OCI-LY3 (cell line): Measurements from ENCODE around the gene HDAC7.

Experiments used
- H2AFZ ChIP-seq: fragments of 200-600, 300-600 bp; shearing (Covaris generic); 2 replicates; pipeline ENCODE4 v1.6.0; 2014; ENCODE audit warnings: antibody characterized with exemption, low read depth, low read length
- H3K27ac ChIP-seq: fragments of 200-600, 300-600 bp; sonication (generic); 2 replicates; pipeline ENCODE4 v1.5.1; 2014; ENCODE audit warnings: mild to moderate bottlenecking, low read length, moderate library complexity, mixed read lengths
- H3K27me3 ChIP-seq: fragments of 200-600, 300-600 bp; sonication (generic); 2 replicates; pipeline ENCODE4 v1.6.1; 2014; ENCODE audit warnings: low read depth, low read length, mixed read lengths
- H3K36me3 ChIP-seq: fragments of 200-600, 300-600 bp; sonication (generic); replicated peaks from 2 replicates; pipeline ENCODE3; 2014; ENCODE audit warnings: low read depth, low read length, mixed read lengths
- H3K4me1 ChIP-seq: fragments of 300-600, 200-600 bp; sonication (generic); 2 replicates; pipeline ENCODE4 v1.6.1; 2014; ENCODE audit warnings: low read length, mixed read lengths
- H3K4me2 ChIP-seq: fragments of 200-600, 300-600 bp; sonication (generic); 2 replicates; pipeline ENCODE4 v1.6.1; 2014; ENCODE audit warnings: low read length, mixed read lengths
- H3K4me3 ChIP-seq: fragments of 300-600, 200-600 bp; sonication (generic); 2 replicates; pipeline ENCODE4 v1.5.1; 2014; ENCODE audit warnings: antibody characterized with exemption, mild to moderate bottlenecking, low read length, moderate library complexity
- H3K79me2 ChIP-seq: fragments of 300-600, 200-600 bp; shearing (Covaris generic); 2 replicates; pipeline ENCODE4 v1.6.1; 2014; ENCODE audit warnings: mild to moderate bottlenecking, low read length, mixed read lengths
- H3K9ac ChIP-seq: fragments of 300-600, 200-600 bp; shearing (Covaris generic); 2 replicates; pipeline ENCODE4 v1.6.0; 2014; ENCODE audit warnings: mild to moderate bottlenecking, low read length, moderate library complexity
- H3K9me3 ChIP-seq: fragments of 200-600, 300-600 bp; shearing (Covaris generic); 2 replicates; pipeline ENCODE4 v1.6.1; 2014; ENCODE audit warnings: low read length, mixed read lengths; ENCODE audit not compliant: insufficient read depth
- H4K20me1 ChIP-seq: fragments of 200-600, 300-600 bp; sonication (generic); 2 replicates; pipeline ENCODE4 v1.6.1; 2016; ENCODE audit warnings: low read length, mixed read lengths; ENCODE audit not compliant: insufficient read depth
- CTCF ChIP-seq: fragments of 200-600, 300-600 bp; sonication (generic); IDR thresholded peaks from 2 replicates; pipeline ENCODE4 v1.5.1; 2014; ENCODE audit warnings: antibody characterized with exemption, low read length, low read depth
- EZH2phosphoT487 ChIP-seq: fragments of 200-600 bp; shearing (Covaris generic); IDR thresholded peaks from 2 replicates; pipeline ENCODE4 v1.6.1; 2018; ENCODE audit warnings: antibody characterized with exemption, mixed run types, low read depth

Gene HDAC7

DNA sequence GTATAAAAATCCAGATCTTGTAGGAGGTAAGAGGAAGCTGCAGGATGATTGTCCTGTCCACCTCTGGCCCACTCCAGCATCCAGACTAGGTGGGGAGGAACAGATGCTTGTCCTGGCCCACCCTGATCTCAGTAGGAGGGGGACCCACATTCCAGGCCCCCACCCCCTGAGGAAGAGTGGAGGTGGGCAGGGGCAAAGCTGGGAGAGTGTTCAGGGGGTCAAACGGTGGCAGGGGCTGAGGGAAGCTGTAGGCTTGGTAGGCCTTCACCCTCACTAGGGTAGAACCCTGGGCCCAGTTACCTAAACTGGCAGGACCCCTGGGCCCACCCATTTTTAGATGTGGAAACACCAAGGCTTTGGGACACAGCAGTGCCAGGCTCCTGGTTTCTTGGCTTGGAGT is 42.6 kb downstream of the HDAC7 start:
- no peak overlapping the region for H3K9ac ChIP-seq
- H4K20me1 ChIP-seq = 0 out of 2 replicates have a peak, but pooled peaks cover 3% of the 10 kb centered on the region
- H3K4me3 ChIP-seq = no peak overlapping the region
- no peak overlapping the region for H2AFZ ChIP-seq
- H3K4me2 ChIP-seq = no peak overlapping the region
- TF ChIP-seq CTCF (no peak), EZH2phosphoT487 (no peak)
- H3K36me3 ChIP-seq = no peaks in the 10 kb centered on the region
- H3K9me3 ChIP-seq = no peaks in the 10 kb centered on the region
- peaks cover 12% of the 10 kb centered on the region for H3K79me2 ChIP-seq
- H3K4me1 ChIP-seq = peaks cover 26% of the 10 kb centered on the region
- no peaks in the 10 kb centered on the region for H3K27me3 ChIP-seq
- H3K27ac ChIP-seq = no peak overlapping the region

GRCh38 chr12:47776471-47777143 is 43.1 kb downstream of the HDAC7 start:
- TF ChIP-seq CTCF = no peak
- TF ChIP-seq EZH2phosphoT487 = no peak
- no peak overlapping the region for H2AFZ ChIP-seq
- no peak overlapping the region for H3K27ac ChIP-seq
- no peak overlapping the region for H3K4me3 ChIP-seq
- peaks cover 29% of the 10 kb centered on the region for H3K4me1 ChIP-seq
- H3K79me2 ChIP-seq = peaks cover 12% of the 10 kb centered on the region
- no peak overlapping the region for H3K4me2 ChIP-seq
- 0 out of 2 replicates have a peak, but pooled peaks cover 3% of the 10 kb centered on the region for H4K20me1 ChIP-seq
- no peaks in the 10 kb centered on the region for H3K9me3 ChIP-seq
- H3K36me3 ChIP-seq = no peaks in the 10 kb centered on the region
- H3K27me3 ChIP-seq = no peaks in the 10 kb centered on the region
- no peak overlapping the region for H3K9ac ChIP-seq

GRCh38 chr12:47775100-47775911 is 44.4 kb downstream of the HDAC7 start:
- no peak for TF ChIP-seq CTCF
- TF ChIP-seq EZH2phosphoT487 = no peak
- Histone ChIP-seq H2AFZ (no peak overlapping the region), H3K27me3 (no peaks in the 10 kb centered on the region), H4K20me1 (0 out of 2 replicates have a peak, but pooled peaks cover 3% of the 10 kb centered on the region), H3K4me3 (no peak overlapping the region), H3K79me2 (peaks cover 12% of the 10 kb centered on the region), H3K4me1 (peaks cover 29% of the 10 kb centered on the region), H3K9me3 (no peaks in the 10 kb centered on the region), H3K36me3 (no peaks in the 10 kb centered on the region), H3K4me2 (peak overlapping the region; percentile 91), H3K9ac (no peak overlapping the region; the same call in 1 of the 2 replicates), H3K27ac (peak overlapping the region; percentile 17; the same call in 1 of the 2 replicates)

GRCh38 chr12:47774663-47775062 is 45.0 kb downstream of the HDAC7 start:
- no peaks in the 10 kb centered on the region for H3K27me3 ChIP-seq
- peak overlapping the region; percentile 91 for H3K4me2 ChIP-seq
- no peak overlapping the region for H3K27ac ChIP-seq
- H3K9ac ChIP-seq = no peak overlapping the region
- H3K9me3 ChIP-seq = no peaks in the 10 kb centered on the region
- H3K79me2 ChIP-seq = peaks cover 12% of the 10 kb centered on the region
- no peak overlapping the region for H2AFZ ChIP-seq
- no peak for TF ChIP-seq CTCF
- TF ChIP-seq EZH2phosphoT487 = no peak
- peaks cover 29% of the 10 kb centered on the region for H3K4me1 ChIP-seq
- no peak overlapping the region for H3K4me3 ChIP-seq
- H3K36me3 ChIP-seq = no peaks in the 10 kb centered on the region
- 0 out of 2 replicates have a peak, but pooled peaks cover 3% of the 10 kb centered on the region for H4K20me1 ChIP-seq
